HL-60 (cell line): ENCODE data around the gene TAB2.

Experiments
- DNase-seq, 2 experiments: peaks; one replicate each; pipeline ENCODE4 v3.0.0-alpha.2; 2010 to 2020; ENCODE audit warnings: low read depth in 1 of 2, low spot score in 1 of 2
- H3K27ac ChIP-seq: fragments of 250-450 bp; sonication (Bioruptor Pico); replicated peaks from 2 replicates; pipeline ENCODE4 v1.5.1; 2020; ENCODE audit warnings: mild to moderate bottlenecking, moderate library complexity
- H3K27me3 ChIP-seq: fragments of 250-450 bp; sonication (Bioruptor Pico); 2 replicates; pipeline ENCODE4 v1.5.1; 2021; ENCODE audit warnings: mild to moderate bottlenecking, moderate library complexity; ENCODE audit not compliant: insufficient read depth, poor library complexity, severe bottlenecking
- H3K4me3 ChIP-seq: replicated peaks from 2 replicates; pipeline ENCODE4 v1.5.1; 2011; ENCODE audit warnings: mild to moderate bottlenecking, control low read depth, low read length; ENCODE audit not compliant: insufficient read depth
- GABPA ChIP-seq: IDR thresholded peaks from 2 replicates; pipeline ENCODE4 v1.6.1; 2012; ENCODE audit warnings: low read depth
- POLR2AphosphoS5 ChIP-seq: IDR thresholded peaks from 2 replicates; pipeline ENCODE4 v1.6.1; 2012; ENCODE audit warnings: low read depth
- SPI1 ChIP-seq: IDR thresholded peaks from 2 replicates; pipeline ENCODE4 v1.6.1; 2012; ENCODE audit warnings: low read depth, mild to moderate bottlenecking, borderline replicate concordance
- TF ChIP-seq, protein P1 (sequence below): IDR thresholded peaks from 2 replicates; pipeline ENCODE4 v1.6.1; 2012; ENCODE audit warnings: low read depth; ENCODE audit not compliant: insufficient replicate concordance
- TF ChIP-seq, protein P2 (sequence below): IDR thresholded peaks from one replicate; pipeline ENCODE4 v1.5.1; 2011; ENCODE audit warnings: low read length, control low read depth, inconsistent platforms; ENCODE audit not compliant: insufficient read depth

Gene TAB2

DNA sequence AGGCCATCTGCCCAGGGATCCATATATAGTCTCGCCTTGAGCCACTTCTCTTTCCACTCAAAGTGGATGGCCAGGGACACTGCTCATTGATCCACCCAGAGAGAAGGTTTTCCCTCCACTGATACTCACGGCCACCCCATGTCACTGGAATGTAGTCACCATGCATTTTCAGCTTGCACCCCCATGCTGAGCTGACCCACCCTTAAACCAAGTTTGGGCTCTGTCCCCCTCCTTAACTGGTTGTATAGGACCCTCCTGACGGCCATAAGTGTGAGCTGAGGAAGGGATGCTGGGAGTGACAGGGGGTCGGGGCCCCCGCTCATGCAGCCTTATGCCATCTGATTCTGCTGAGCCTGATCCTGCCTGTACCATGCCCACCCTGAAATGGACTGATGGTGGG lies 108.2 kb downstream of the TAB2 start:
- no peak for DNase-seq
- Histone ChIP-seq H3K27ac (no peak overlapping the region), H3K27me3 (peaks cover 7% of the 10 kb centered on the region), H3K4me3 (no peak overlapping the region)
- TF ChIP-seq, protein P1, sequence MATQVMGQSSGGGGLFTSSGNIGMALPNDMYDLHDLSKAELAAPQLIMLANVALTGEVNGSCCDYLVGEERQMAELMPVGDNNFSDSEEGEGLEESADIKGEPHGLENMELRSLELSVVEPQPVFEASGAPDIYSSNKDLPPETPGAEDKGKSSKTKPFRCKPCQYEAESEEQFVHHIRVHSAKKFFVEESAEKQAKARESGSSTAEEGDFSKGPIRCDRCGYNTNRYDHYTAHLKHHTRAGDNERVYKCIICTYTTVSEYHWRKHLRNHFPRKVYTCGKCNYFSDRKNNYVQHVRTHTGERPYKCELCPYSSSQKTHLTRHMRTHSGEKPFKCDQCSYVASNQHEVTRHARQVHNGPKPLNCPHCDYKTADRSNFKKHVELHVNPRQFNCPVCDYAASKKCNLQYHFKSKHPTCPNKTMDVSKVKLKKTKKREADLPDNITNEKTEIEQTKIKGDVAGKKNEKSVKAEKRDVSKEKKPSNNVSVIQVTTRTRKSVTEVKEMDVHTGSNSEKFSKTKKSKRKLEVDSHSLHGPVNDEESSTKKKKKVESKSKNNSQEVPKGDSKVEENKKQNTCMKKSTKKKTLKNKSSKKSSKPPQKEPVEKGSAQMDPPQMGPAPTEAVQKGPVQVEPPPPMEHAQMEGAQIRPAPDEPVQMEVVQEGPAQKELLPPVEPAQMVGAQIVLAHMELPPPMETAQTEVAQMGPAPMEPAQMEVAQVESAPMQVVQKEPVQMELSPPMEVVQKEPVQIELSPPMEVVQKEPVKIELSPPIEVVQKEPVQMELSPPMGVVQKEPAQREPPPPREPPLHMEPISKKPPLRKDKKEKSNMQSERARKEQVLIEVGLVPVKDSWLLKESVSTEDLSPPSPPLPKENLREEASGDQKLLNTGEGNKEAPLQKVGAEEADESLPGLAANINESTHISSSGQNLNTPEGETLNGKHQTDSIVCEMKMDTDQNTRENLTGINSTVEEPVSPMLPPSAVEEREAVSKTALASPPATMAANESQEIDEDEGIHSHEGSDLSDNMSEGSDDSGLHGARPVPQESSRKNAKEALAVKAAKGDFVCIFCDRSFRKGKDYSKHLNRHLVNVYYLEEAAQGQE, result no peak

DNA sequence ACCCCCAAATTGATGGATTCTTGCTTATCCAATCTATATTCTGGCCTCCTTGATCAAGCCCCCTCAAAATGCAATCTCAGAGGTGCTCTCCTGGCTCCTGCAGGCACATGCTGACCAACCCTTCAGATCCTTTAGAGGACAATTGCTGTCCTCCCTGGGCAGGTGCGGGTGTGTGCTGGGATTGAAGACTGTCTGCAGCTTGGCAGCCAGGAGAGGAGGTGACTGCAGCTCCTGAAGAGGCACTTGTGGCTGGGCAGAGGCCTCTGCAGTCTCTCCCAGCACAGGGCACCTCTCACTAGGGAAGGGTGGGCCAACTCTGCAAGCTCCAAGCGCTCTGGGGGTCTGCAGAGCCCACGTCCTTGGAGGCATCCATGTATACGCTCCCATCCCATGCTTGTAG lies 111.1 kb downstream of the TAB2 start:
- no peak for DNase-seq
- peaks cover 7% of the 10 kb centered on the region for H3K27me3 ChIP-seq
- no peak overlapping the region for H3K4me3 ChIP-seq
- TF ChIP-seq POLR2AphosphoS5 (no peak), SPI1 (no peak), GABPA (no peak)
- TF ChIP-seq, protein P2, sequence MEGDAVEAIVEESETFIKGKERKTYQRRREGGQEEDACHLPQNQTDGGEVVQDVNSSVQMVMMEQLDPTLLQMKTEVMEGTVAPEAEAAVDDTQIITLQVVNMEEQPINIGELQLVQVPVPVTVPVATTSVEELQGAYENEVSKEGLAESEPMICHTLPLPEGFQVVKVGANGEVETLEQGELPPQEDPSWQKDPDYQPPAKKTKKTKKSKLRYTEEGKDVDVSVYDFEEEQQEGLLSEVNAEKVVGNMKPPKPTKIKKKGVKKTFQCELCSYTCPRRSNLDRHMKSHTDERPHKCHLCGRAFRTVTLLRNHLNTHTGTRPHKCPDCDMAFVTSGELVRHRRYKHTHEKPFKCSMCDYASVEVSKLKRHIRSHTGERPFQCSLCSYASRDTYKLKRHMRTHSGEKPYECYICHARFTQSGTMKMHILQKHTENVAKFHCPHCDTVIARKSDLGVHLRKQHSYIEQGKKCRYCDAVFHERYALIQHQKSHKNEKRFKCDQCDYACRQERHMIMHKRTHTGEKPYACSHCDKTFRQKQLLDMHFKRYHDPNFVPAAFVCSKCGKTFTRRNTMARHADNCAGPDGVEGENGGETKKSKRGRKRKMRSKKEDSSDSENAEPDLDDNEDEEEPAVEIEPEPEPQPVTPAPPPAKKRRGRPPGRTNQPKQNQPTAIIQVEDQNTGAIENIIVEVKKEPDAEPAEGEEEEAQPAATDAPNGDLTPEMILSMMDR, result no peak
- TF ChIP-seq, protein P1, result no peak
- H3K27ac ChIP-seq, result no peak overlapping the region

DNA sequence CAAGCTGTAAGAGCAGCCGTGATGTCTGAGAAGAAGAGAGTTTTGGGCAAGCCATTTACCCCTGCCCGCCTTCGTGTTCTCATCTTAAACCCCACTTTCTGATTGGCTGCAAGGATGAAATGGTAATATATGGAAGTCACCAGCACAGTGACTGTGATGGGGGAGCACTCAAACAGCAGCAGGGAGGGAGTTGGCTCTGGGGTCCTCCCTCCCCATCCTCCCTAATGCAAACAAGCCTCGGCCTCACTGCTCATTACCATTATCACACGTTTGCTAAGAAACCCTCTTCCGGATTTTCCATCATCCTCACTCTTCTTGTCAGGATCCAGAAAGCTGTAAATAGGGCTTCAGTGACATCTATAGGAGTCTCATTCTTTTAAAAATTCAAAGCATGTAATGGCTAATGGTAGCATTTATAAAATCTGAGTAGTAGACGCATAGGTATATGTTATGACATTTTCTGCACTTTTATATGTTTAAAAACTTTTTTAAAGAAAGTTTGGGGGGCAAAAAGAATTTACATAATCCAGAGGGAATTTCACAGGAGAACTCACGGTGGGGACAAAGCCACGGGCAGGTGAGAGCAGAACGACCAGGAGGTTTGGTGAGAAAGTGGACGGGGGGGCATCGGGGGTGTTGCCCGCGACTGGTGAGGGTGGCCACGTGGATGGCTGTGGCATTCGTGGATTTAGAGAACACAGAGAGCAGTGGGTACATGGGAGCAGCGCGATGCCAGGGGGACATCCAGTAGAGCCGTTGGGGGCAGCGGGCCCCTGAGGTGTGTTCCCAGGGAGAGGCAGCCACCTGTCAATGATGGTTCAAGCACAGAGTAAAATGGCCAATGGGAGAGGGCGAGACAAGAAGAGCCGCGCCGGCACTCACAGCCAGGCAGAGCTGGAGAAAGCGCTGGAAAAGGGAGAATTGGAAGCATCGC lies 112.2 kb downstream of the TAB2 start:
- TF ChIP-seq POLR2AphosphoS5 (no peak), SPI1 (no peak), GABPA (no peak)
- TF ChIP-seq, protein P2, result no peak
- TF ChIP-seq, protein P1, result no peak
- no peak overlapping the region for H3K27ac ChIP-seq

More for the DNA sequence above, 112.2 kb downstream of the TAB2 start:
- no peak for DNase-seq
- Histone ChIP-seq H3K27me3 (no peaks in the 10 kb centered on the region), H3K4me3 (no peak overlapping the region)
